Prostate gland (tissue), 2 donors: Measurements from ENCODE around the gene NUDCD3.

ENCODE experiments used
- POLR2A ChIP-seq: fragments of 450-650 bp; IDR thresholded peaks from one replicate; pipeline ENCODE4 v1.6.1; 2016; ENCODE audit warnings: antibody characterized with exemption, mild to moderate bottlenecking
- POLR2AphosphoS5 ChIP-seq: sonication (generic); formaldehyde crosslinking; IDR thresholded peaks from one replicate; pipeline ENCODE4 v1.6.1; 2017; ENCODE audit warnings: antibody characterized with exemption
- TF ChIP-seq, protein P1 (sequence below), 4 experiments: fragments of 200-600 bp in 2 of 4; fragments of 450-650 bp in 2 of 4; sonication (generic) in 2 of 4; IDR thresholded peaks; 1 replicate in 3 of 4; 2 replicates in 1 of 4; pipeline ENCODE4 v1.5.1; 2016 to 2019; ENCODE audit warnings: antibody characterized with exemption in 4 of 4, mild to moderate bottlenecking in 2 of 4, moderate library complexity in 2 of 4

GRCh38 chr7:44368455-44368854 is 122.0 kb downstream of the NUDCD3 start:
- TF ChIP-seq, protein P1, sequence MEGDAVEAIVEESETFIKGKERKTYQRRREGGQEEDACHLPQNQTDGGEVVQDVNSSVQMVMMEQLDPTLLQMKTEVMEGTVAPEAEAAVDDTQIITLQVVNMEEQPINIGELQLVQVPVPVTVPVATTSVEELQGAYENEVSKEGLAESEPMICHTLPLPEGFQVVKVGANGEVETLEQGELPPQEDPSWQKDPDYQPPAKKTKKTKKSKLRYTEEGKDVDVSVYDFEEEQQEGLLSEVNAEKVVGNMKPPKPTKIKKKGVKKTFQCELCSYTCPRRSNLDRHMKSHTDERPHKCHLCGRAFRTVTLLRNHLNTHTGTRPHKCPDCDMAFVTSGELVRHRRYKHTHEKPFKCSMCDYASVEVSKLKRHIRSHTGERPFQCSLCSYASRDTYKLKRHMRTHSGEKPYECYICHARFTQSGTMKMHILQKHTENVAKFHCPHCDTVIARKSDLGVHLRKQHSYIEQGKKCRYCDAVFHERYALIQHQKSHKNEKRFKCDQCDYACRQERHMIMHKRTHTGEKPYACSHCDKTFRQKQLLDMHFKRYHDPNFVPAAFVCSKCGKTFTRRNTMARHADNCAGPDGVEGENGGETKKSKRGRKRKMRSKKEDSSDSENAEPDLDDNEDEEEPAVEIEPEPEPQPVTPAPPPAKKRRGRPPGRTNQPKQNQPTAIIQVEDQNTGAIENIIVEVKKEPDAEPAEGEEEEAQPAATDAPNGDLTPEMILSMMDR (IDR thresholded peaks at IDR 0.05), result no peak
- TF ChIP-seq POLR2A (no peak), POLR2AphosphoS5 (no peak)
